Stimulated activated effector memory CD8-positive, alpha-beta T cell treated with anti-CD3 and anti-CD28 coated beads, Interleukin-12 subunit alpha, Interleukin-12 subunit beta, amount 100 ng/mL, for 72 hours (primary cell): ENCODE measurements around the gene BSN.

ENCODE experiments used
- ATAC-seq: fragments of 150-1000 bp; cut with Tn5 transposase; 2 replicates; pipeline ENCODE4 v1.10.0; 2021
- DNase-seq, 2 donors: peaks; one replicate each; pipeline ENCODE4 v3.0.0; 2021 to 2022; ENCODE audit warnings: low spot score in 2 of 2
- H3K27ac Mint-ChIP-seq: one replicate; pipeline ENCODE4 v1.8.0; 2022; ENCODE audit warnings: mild to moderate bottlenecking, mixed read lengths
- H3K36me3 Mint-ChIP-seq: one replicate; pipeline ENCODE4 v1.8.0; 2022; ENCODE audit warnings: mild to moderate bottlenecking, mixed read lengths
- H3K4me1 Mint-ChIP-seq: one replicate; pipeline ENCODE4 v1.8.0; 2022; ENCODE audit warnings: mixed read lengths
- H3K4me3 Mint-ChIP-seq: one replicate; pipeline ENCODE4 v1.8.0; 2022; ENCODE audit warnings: mild to moderate bottlenecking, mixed read lengths
- H3K9me3 Mint-ChIP-seq: one replicate; pipeline ENCODE4 v1.8.0; 2022; ENCODE audit warnings: mixed read lengths

The BSN gene

DNA sequence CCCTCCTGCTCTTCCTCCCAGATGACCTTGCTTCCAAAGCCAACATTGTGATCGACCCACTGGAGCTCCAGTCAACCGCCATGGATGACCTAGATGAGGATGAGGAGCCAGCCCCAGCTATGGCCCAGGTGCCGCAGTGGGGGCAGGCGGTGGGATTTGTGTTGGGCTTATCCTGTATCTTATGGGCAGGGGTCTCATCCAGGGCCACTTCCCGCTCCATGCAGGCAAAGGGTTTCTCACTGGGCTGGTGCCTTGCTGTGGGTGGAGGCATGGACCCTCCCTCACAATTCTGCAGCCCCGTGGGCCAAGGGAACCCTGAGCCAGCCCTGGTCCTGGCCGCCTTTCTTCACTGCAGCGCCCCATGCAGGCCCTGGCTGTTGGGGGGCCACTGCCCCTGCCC lies 150.4 kb downstream of the BSN start:
- no peak for ATAC-seq
- peaks cover 6% of the 10 kb centered on the region for H3K36me3 Mint-ChIP-seq
- no peaks in the 10 kb centered on the region for H3K9me3 Mint-ChIP-seq
- H3K4me3 Mint-ChIP-seq: no peak overlapping the region
- H3K4me1 Mint-ChIP-seq: peaks cover 7% of the 10 kb centered on the region
- H3K27ac Mint-ChIP-seq: no peak overlapping the region
- no peak for DNase-seq

DNA sequence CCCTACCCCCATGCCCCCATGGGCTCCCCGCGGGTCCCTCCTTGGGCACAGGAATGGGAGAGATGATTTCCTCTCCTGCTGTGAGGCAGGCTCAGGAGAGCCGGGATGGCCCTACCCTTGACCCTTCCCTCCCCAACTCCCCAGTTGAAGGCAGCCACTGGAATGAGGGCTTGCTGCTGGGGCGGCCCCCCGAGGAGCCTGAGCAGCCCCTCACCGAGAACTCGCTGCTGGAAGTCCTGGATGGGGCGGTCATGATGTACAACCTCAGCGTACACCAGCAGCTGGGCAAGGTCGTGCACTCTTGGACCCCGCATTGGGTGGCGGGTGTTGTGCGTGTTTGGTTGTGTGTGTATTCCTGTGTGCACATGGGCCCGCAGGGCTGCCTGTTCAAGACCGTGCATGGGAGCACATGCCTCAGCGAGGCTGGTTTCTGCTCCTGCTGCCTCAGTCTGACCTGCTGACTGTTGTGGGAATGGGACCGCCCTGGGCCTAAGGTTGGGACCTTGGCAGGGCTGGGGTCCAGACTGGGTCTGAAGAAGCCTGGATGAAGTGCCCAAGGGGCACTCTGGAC lies 151.2 kb downstream of the BSN start:
- peaks cover 7% of the 10 kb centered on the region for H3K4me1 Mint-ChIP-seq
- H3K27ac Mint-ChIP-seq: no peak overlapping the region
- H3K4me3 Mint-ChIP-seq: no peak overlapping the region
- H3K36me3 Mint-ChIP-seq: peaks cover 6% of the 10 kb centered on the region
- no peak for DNase-seq
- ATAC-seq: no peak
- H3K9me3 Mint-ChIP-seq: no peaks in the 10 kb centered on the region

DNA sequence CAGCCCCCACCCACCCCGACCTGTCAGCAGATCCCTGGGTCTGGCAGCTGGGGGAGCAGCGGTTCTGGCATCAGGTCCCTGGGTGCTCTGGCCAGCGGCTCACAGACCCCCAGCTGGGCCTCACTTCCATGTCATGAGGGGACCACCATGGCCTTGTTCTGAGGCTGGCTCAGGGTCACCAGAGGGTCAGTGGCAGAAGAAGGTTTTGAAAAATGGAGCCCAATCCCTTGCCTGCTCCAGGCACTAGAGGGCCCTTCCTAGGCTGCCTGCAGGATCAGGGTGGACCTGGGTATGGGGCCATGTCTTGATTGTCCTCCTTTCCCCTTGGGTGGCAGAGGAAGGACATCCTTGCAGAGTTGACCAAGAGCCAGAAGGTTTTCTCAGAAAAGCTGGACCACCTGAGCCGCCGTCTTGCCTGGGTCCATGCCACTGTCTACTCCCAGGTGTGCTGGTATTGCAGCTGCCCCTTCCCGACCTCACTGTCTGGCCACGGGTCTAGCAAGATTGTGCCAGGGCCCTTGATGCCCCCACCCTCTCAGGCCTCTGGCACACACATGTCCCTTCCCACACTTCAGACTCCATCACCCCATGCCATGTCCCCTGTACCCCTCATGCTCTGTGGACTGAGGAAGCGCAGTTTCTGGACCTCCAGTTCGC lies 152.3 kb downstream of the BSN start:
- ATAC-seq: no peak
- no peaks in the 10 kb centered on the region for H3K9me3 Mint-ChIP-seq

DNA sequence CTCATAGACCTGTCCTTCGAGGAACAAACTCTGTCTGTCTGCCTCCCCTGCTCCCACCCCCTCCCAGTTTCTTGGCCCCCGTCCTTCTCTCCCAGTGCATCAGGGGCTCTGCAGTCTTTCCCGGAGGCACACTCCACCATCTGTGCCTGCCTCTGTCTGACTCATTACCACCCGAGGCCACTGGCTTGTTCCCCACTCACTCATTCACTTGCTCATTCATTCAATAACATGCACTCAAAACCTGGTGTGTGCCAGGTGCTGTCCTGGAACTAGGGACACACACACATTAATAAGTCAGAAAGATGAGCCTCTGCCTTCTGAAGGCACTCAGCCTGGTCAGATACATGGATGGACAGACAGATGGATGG lies 152.8 kb downstream of the BSN start:
- Mint-ChIP-seq H3K4me3 (no peak overlapping the region), H3K4me1 (peaks cover 7% of the 10 kb centered on the region)
- ATAC-seq: no peak

More for the DNA sequence above, 152.3 kb downstream of the BSN start:
- H3K36me3 Mint-ChIP-seq: peaks cover 6% of the 10 kb centered on the region
- no peak for DNase-seq
- peaks cover 7% of the 10 kb centered on the region for H3K4me1 Mint-ChIP-seq
- H3K27ac Mint-ChIP-seq: peak overlapping the region; percentile 74
- H3K4me3 Mint-ChIP-seq: no peak overlapping the region

DNA sequence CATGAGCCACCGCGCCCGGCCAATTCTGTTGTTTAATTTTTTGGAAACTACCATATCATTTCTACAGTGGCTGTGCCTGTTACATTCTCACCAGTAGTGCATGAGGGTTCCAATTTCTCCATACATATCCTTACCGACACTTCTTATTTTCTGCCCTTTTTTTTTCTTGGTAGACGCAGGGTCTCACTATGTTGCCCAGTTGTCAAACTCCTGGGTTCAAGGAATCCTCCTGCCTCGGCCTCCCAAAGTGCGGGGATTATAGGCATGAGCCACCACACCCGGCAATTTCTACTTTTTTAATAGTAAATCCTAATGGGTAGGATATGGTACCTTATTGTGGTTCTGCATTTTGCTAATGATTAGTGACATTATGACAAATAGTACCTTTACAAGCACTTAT lies 155.6 kb downstream of the BSN start:
- H3K9me3 Mint-ChIP-seq: no peaks in the 10 kb centered on the region
- H3K36me3 Mint-ChIP-seq: no peaks in the 10 kb centered on the region
- ATAC-seq (no peak), DNase-seq (no peak)
- H3K4me1 Mint-ChIP-seq: no peaks in the 10 kb centered on the region
- no peak overlapping the region for H3K27ac Mint-ChIP-seq
- H3K4me3 Mint-ChIP-seq: no peak overlapping the region

More for the DNA sequence above, 152.8 kb downstream of the BSN start:
- peaks cover 6% of the 10 kb centered on the region for H3K36me3 Mint-ChIP-seq
- peak overlapping the region; percentile 74 for H3K27ac Mint-ChIP-seq
- no peaks in the 10 kb centered on the region for H3K9me3 Mint-ChIP-seq
- DNase-seq: no peak

DNA sequence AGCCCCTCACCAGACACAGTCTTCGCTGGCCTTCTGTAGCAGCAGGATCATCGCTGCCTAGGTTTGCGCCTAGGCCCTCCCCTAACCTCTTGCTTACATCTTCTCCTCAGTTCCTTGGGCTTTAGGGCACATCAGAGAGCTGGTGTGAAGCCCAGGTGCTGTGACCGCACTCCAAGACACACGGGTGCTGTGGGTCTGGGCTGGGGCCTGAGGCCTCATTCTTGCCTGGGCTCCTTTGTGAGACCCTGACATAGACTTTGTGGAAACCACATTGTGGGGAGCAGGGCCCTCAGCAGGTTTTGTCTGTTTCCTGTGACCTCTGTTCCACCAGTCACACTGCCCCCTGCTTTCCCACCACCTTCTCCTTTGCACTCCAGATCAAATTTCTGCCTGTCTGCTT lies 157.2 kb downstream of the BSN start:
- H3K4me3 Mint-ChIP-seq: no peak overlapping the region
- no peaks in the 10 kb centered on the region for H3K4me1 Mint-ChIP-seq
- ATAC-seq (no peak), DNase-seq (no peak)
- H3K36me3 Mint-ChIP-seq: no peaks in the 10 kb centered on the region
- H3K9me3 Mint-ChIP-seq: no peaks in the 10 kb centered on the region
- H3K27ac Mint-ChIP-seq: peak overlapping the region; percentile 52

DNA sequence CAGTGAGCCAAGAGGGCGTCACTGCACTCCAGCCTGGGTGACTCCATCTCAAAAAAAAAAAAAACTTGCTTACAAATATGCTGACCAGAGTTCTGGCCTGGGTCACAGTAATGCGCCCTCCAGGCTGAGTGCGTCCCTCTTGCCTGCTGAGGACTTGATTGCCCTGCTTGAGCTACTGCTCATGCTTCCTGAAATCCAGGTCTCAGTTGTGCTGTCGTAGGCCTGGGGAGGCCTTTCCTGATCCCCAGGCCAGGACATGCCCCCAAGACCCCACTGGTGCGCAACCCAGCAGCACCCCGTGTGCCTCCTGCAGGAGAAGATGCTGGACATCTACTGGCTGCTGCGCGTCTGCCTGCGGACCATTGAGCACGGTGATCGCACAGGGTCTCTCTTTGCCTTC lies 157.9 kb downstream of the BSN start:
- no peak for ATAC-seq
- peak overlapping the region; percentile 52 for H3K27ac Mint-ChIP-seq

DNA sequence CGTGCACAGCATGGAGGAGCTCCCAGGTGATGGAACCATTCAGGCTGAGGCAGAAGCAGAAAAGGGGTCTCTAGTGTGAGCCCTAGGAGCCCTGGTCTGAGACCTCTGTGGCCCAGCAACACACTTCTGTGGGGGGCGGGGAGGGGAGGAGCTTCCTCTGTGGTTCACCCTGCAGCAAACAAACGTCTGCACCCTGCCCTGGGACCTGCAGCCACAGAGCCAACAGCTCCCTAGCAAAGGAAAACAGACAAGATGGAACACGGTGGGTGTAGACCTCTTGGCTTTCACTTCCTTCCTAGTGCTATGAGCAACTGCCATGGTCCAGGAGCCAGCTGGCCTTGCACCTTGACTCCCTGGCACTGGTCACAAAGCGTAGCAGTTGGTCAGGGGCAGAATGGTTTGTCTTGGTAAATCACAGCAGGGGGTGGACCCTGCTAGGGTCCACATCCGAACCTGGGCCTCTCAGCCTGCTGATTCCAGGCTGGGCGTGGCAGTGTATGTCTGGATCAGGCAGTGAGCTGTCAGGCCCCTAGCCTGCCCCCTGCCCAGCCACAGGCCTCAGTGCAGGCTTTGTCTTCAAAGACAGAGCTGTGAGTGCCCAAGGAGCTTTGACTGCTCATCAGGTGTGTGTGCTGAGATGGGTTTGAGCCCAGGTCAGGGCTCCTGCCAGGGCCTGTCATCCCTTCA lies 158.5 kb downstream of the BSN start:
- Mint-ChIP-seq H3K4me3 (no peak overlapping the region), H3K36me3 (no peaks in the 10 kb centered on the region), H3K4me1 (no peaks in the 10 kb centered on the region), H3K9me3 (no peaks in the 10 kb centered on the region), H3K27ac (peak overlapping the region; percentile 52)
- DNase-seq (no peak), ATAC-seq (no peak)

More for the DNA sequence above, 157.9 kb downstream of the BSN start:
- Mint-ChIP-seq H3K36me3 (no peaks in the 10 kb centered on the region), H3K4me3 (no peak overlapping the region), H3K4me1 (no peaks in the 10 kb centered on the region), H3K9me3 (no peaks in the 10 kb centered on the region)
- DNase-seq: no peak

DNA sequence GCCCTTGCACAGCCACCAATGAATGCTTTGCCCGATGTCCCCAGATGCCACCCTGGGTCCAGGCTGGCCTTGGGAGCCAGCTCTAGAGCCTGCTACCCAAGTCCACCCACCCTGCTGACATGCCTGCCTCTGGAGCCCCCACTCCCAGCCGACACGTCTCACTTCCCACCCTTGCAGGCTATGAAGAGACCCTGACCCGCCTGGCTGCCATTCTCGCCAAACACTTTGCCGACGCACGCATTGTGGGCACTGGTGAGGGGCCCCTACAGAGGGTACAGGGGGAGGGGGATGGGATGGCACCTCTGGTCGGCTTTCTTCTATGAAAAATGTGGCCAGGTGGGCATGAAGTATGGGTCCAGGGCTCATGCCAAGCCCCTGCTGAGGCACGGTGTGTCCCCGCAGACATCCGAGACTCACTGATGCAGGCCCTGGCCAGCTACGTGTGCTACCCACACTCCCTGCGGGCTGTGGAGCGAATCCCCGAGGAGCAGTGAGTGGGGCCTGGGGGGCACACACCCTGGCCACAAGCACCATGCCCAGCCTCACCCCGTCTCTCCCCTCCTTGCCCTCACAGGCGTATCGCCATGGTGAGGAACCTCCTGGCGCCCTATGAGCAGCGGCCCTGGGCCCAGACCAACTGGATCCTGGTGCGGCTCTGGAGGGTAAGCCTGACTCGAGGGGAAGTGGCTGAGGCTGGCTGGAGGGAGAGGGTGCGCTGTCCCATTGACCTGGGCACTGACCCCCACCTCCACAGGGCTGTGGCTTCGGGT lies 159.2 kb downstream of the BSN start:
- no peak overlapping the region for H3K4me3 Mint-ChIP-seq
- H3K27ac Mint-ChIP-seq: no peak overlapping the region
- no peak for DNase-seq
- no peaks in the 10 kb centered on the region for H3K9me3 Mint-ChIP-seq
- peaks cover 3% of the 10 kb centered on the region for H3K4me1 Mint-ChIP-seq
- ATAC-seq: no peak
- peaks cover 1% of the 10 kb centered on the region for H3K36me3 Mint-ChIP-seq

DNA sequence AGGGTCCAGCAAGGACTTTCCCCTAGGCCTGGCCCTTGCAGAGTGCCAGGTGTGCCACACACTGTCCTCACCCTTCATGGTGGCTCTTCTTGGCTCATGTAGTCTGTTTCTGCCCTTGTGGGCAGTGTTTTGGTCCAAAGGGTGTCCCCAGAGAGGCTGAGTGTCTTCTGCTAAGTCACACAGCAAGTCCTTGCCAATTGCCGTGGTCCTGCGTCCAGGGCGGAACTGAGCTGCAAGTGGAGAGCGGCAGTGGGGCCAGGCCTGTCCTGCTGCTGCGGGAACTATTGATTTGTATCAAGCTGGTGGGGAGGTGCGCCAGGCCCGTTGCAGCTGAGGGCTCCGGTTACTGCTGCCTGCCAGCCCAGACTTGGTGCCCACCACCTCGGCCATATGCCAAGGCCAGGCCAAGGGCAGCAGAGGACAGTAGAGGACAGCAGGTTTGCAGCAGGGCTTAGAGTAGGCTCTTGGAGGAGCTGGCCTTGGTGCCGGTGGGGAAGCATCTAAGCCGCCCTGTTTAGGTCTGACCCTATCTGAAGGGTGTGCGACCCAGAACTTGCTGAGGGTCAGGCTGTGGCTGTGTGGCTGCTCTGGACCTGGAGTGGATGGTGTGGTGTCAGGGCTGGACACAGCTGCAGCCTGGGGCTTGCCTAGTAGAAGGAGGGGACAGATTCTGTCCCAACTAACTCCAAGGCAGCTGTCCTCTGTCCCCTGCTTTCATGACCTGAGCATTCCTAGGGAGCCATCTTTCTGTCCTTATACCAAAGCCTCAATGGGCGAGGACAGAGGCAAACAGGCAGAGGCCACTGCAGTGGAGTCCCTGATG lies 160.7 kb downstream of the BSN start:
- Mint-ChIP-seq H3K27ac (peak overlapping the region; percentile 40), H3K36me3 (peaks cover 16% of the 10 kb centered on the region), H3K4me3 (no peak overlapping the region), H3K9me3 (no peaks in the 10 kb centered on the region), H3K4me1 (peaks cover 17% of the 10 kb centered on the region)
- DNase-seq: no peak
- no peak for ATAC-seq

DNA sequence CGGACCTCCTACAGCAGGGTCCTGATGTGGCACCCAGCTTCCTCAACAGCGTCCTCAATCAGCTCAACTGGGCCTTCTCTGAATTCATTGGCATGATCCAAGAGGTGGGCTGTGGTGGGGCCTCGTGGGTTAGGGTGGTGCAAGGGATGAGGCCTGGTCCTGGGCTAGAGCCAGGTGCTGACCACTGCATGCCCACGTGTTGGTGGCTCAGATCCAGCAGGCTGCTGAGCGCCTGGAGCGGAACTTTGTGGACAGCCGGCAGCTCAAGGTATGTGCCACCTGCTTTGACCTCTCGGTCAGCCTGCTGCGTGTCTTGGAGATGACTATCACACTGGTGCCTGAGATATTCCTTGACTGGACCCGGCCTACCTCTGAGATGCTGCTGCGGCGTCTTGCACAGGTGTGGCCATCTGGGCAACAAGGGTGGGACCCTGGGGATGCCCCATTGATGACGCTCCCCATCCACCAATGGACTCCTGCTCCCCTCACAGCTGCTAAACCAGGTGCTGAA lies 161.4 kb downstream of the BSN start:
- Mint-ChIP-seq H3K9me3 (no peaks in the 10 kb centered on the region), H3K4me3 (no peak overlapping the region), H3K27ac (peak overlapping the region; percentile 58), H3K4me1 (peaks cover 20% of the 10 kb centered on the region), H3K36me3 (peaks cover 23% of the 10 kb centered on the region)
- DNase-seq: no peak
- no peak for ATAC-seq

DNA sequence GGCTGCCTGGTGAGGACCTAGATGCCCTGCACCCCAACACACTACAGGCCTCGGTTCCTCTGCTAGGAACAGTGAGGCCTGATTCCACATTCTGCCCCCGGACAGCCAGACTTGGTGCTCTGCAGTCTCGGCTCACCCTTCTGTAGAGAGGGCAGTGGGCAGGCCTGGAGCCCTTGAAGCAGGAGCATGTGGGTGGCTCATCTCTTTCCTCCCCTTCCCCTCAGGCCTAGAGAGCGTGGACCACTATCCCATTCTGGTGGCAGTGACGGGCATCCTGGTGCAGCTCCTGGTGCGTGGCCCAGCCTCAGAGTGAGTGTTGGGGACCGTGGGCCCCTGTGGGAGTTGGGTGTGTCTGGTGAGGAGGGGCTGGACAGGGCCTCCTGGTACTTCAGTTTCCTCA lies 161.9 kb downstream of the BSN start:
- H3K9me3 Mint-ChIP-seq: no peaks in the 10 kb centered on the region
- peaks cover 25% of the 10 kb centered on the region for H3K4me1 Mint-ChIP-seq
- H3K36me3 Mint-ChIP-seq: peaks cover 28% of the 10 kb centered on the region
- ATAC-seq (no peak), DNase-seq (no peak)
- peak overlapping the region; percentile 58 for H3K27ac Mint-ChIP-seq
- H3K4me3 Mint-ChIP-seq: no peak overlapping the region

DNA sequence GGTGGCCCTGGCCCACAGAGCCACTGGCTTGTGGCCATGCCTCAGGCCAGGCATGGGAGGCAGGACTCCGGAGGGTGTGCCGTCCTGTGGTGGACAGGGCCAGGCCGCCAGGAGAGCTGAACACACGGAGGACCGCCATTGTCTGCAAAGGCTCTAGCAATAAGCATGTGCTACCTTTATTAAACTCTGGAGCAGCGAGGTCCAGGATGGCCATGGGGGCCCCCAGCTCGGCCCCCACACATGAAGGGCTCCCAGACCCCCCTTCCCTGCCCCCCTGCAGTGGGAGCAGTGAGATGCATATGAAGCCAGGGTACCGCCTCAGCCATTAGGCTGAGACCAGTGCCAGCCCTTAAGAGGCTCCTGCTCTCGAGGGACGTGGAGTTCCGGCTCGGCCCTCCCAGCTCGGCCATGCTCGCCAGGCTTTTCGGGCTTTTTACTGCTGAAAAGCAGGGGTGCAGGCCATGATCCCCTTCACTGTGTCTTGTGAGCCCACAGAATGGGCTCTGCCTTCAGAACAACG lies 162.5 kb downstream of the BSN start:
- DNase-seq: no peak
- peaks cover 29% of the 10 kb centered on the region for H3K4me1 Mint-ChIP-seq
- H3K4me3 Mint-ChIP-seq: no peak overlapping the region
- H3K9me3 Mint-ChIP-seq: no peaks in the 10 kb centered on the region
- no peak for ATAC-seq
- peaks cover 34% of the 10 kb centered on the region for H3K36me3 Mint-ChIP-seq
- H3K27ac Mint-ChIP-seq: no peak overlapping the region

DNA sequence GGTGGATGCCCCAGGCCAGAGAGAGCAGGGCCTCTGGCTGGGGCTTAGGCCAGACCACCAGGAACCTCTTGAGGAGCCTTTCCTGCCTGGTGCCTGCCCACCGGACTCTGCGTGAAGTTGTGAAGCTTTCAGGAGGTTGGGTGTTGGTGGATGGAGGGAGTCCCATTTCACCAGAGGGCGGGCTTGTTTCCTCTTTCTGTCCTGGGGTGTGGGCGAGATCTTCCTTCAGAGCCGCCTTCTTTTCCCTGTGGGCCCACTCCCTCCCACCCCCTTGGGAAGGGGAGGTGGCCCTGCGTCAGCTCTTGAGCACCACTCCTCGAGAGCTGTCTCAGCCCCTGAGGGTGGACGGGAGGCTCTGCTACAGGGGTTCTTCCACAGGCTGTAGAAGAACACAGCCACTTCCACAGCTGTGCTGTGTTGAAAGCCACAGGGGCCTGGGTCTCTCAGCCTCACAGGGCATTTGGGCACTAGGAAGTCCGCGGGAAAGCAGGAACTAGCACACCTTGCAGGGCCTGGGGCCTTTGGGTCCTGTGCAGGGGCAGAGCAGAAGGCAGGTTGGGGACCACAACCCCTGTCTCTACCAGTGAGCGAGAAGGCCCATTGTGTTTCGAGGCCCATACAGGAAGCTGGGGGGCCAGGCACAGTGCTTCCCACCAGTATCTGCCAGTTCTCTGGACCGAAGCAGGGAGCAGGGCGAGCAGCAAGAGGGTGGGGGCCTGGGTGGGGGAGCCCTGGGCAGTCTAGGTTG lies 163.1 kb downstream of the BSN start:
- Mint-ChIP-seq H3K9me3 (no peaks in the 10 kb centered on the region), H3K36me3 (peaks cover 40% of the 10 kb centered on the region), H3K27ac (no peak overlapping the region), H3K4me3 (peak overlapping the region; percentile 80), H3K4me1 (peaks cover 35% of the 10 kb centered on the region)
- no peak for ATAC-seq
- DNase-seq: no peak
